HG03439 (cell line): ENCODE data around the gene MAST2.

Source experiments
- ATAC-seq: cut with Tn5 transposase; IDR thresholded peaks from one replicate; pipeline ENCODE4 v1.9.1; 2021; ENCODE audit warnings: mild to moderate bottlenecking, moderate library complexity; ENCODE audit not compliant: unreplicated experiment

The MAST2 gene

DNA sequence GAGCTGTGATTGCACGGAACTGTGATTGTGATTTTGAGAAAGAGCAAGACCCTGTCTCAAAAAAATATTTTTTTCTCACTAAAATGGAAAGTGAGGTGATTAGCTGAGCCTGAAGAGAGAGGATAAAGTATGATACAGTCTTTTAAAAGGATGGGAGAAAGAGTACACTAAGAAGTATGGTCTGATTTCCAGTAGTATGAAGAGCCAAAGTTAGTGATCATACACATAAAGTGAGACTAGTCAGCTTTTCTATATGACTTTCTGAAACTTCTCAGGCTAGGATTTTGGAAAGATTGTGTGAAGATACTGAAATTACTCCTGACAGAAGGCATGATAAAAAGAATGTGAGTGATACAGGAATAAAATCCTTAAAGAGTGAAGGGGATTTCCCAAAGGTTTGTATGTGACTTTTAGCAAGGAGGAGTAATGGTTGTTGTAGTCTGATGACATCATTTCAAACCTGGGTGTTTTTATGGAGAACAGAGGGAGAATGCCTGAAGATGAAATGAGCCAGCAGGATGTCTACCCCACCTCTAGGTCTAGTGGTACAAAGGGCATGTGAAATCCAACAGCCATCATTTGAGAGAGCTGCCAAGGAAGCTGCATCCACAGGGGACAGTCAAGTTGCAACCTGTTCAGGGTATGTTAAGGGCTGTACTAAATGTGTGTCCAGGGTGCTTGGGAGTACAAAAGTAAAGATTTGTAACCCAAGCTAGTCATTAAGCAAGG is 171.3 kb downstream of the MAST2 start:
- no peak for ATAC-seq

DNA sequence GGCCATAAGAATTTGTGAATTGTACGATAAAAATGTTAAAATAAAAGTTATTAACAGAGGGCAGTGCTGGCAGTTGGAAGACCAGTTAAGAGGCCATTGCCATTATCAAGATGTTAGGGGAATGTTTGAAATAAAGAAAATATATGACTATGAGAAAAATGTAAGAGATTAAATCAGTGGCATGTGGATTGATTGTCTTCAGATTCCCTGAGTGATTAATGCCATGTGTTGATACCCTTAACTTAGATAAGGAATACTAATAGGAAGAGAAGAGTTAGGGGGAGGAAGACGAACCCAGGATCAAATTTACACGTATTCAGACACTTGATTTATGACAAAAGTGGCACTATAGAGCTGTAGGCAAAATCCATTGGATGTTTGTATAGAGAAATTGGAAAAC is 173.2 kb downstream of the MAST2 start:
- ATAC-seq, result no peak

DNA sequence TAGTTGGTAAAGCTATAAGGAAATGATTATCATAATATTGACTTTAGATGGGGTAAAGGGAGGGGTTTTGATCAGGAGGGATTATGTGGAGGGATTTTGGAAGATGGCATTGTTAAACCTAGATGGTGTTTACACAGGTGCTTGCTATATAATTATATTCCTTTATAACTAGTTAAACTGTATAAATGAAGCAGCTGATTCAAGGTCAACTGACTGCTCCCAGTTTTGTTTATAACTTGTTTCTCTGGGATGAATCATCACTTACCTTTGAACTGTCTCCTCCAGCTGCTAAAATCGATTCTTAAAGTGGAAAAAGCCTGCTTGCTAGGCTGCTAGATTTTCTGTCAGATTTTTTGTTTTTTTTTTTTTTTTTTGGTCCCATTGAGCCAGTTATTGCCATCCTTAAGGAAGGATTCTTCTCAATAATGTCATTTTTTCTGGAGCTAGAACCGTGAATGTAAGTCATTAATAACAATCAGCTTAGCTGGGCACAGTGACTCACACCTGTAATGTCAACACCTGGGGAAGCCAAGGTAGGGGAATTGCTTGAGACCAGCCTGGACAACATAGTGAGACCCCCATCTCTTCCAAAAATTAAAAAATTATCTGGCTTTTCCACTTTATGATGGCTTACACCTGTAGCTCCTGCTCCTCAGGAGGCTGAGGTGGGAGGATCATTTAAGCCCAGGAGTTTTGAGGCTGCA is 175.8 kb downstream of the MAST2 start:
- no peak for ATAC-seq

DNA sequence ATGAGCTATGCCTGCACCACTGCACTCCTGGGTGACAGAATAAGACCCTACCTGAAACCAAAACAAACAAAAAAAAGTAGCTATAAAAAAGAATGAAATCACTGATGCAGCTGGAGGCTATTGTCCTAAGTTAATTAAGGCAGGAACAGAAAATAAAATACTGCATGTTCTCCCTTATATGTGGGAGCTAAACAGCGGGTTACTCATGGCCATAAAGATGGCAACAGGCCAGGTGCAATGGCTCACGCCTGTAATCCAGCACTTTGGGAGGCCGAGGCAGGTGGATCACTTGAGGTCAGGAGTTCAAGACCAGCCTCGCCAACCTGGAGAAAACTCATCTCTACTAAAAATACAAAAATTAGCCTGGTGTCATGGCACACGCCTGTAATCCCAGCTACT is 176.4 kb downstream of the MAST2 start:
- ATAC-seq, result no peak

DNA sequence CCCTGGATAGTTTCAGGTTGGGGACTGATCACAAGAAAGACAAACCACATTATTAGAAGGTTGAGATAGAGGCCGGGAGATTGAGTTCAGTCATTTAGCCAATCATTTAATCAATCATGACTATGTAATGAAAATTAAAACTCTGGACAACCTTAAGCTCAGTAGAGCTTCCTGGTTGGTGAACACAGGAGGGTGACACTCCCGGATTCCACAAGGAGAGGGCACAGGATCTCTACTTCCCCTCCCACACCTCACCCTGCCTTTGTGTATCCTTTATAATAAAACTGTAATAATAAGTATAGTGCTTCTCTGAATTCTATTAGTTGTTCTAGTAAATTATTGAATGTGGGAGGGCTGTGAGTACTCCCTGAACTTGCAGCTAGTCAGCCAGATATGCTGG is 178.9 kb downstream of the MAST2 start:
- no peak for ATAC-seq

DNA sequence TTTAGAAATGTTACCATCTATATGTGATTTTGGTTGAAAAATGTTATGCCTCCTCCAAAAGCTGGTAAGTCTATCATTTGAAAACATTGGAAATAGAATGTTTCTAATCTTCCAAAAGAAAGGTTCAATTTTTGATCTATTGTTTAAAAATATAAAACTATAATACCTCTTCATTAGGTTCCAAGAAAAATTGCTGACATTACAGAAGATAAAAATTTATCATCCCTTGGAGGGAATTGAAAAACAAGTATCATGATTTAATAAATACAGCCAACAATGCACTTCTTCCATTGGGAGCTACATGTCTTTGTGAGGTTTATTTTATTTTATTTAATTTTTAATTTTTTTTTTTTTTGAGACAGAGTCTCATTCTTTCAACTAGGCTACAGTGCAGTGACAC is 180.6 kb downstream of the MAST2 start:
- no peak for ATAC-seq

DNA sequence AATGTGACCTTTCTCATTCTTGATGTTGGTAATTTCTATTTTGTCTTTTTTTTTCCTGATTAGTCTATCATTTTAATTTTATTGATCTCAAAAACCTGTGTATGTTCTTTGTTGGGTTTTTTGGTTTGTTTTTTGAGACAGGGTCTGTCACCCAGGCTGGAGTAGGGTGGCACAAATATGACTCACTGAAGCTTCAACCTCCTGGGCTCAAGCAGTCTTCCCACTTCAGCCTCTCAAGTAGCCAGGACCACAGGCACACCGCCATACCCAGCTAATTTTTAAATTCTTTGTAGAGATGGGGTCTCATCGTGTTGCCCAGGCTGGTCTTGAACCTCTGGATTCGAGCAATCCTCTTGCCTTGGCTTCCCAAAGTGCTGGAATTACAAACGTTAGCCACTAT is 183.8 kb downstream of the MAST2 start:
- ATAC-seq, result no peak

DNA sequence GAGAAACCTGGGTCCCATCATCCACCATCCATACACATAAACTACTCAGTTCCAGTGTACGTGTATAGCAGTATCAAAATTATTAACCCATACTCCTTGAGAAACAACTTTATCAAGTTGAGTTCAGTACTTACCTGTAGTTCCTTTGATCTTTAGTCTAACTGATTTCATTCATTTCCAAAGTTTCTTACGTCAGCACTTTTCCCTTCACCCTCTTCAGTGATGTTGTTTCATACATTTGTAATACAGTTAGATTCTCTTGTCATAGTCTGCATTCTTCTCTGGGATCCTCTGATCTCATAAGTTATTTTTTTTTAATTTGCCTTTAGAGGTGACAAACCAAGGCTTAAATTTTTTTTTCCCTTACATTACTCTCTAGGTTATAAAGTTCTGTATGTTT is 185.8 kb downstream of the MAST2 start:
- ATAC-seq, result no peak

DNA sequence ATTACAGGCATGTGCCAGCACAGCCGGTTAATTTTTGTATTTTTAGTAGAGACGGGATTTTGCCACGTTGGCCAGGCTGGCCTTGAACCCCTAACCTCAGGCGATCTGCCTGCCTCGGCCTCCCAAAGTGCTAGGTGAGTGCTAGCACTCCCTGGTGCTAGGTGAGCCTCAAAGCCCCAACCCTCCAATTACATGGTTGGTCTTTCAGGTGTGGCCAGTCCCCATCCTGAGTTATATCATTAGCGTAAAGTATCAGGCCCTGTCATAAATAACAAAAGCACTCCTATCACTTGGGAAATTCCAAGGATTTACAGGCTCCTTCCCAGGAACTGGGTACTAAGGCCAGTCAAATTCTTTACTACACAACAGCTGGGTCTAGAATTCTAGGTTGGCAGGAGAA is 191.0 kb downstream of the MAST2 start:
- ATAC-seq, result no peak

DNA sequence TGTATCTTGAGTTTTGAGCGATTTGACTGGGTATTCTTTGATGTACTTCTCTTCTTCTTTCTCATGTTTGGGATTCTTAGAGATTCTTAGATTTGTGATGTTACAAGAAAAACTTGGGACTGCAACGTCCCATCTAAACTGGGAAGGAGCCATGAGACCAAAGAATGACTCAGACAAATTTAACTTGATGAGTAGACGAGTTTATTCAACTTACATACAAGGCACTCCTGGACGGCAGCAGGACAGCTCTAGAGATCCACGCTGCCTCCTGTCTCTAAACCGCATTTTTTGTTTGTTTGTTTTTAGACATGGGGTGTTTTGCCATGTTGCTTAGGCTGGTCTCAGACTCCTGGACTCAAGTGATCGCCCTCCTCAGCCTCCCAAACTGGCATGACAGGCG is 191.9 kb downstream of the MAST2 start:
- ATAC-seq, result no peak

DNA sequence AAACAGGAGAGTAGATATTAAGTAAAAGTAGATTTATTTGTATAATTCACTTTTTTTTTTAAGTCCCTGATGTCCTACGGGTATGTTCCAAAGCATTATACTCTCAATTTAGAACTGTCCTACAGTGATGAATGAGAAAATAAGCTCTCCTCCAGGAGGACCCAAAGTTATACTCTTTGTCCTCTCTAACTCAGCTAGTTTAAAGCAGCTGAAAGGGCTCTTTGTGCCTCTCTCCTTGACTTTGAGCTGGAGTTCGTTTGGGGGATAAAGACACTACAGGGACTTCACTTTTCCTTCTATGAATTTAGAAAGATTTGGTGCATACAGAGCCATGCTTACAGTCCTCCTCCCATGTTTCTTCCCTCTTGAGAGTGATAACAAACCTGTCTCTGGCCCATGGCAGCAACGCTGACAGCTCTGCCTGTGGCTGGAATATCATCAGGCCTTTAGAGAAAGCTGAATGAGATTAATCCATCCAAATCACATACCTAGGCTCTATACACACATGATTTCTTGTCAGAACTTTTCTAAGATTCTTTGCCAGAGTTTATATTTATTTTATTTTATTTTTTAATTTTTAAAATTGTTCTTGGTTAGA is 194.7 kb downstream of the MAST2 start:
- no peak for ATAC-seq

DNA sequence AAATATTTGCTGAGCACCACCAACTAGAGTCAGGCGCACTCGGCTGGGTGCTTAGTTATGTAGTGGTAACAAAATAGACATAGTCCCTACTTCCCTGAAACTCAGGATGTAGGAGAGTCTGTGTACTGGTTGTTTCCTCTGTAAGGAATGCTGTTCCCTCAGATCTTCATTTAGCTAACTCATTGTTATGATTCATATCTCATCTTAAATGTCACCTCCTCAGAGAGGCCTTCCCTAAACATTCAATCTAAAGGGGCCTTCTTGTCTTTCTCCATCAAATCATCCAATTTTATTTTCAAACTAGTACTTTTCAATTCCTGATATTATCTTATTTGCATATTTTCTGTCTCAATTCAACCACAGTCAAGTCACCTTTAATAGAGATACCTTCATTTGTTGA is 196.1 kb downstream of the MAST2 start:
- no peak for ATAC-seq

DNA sequence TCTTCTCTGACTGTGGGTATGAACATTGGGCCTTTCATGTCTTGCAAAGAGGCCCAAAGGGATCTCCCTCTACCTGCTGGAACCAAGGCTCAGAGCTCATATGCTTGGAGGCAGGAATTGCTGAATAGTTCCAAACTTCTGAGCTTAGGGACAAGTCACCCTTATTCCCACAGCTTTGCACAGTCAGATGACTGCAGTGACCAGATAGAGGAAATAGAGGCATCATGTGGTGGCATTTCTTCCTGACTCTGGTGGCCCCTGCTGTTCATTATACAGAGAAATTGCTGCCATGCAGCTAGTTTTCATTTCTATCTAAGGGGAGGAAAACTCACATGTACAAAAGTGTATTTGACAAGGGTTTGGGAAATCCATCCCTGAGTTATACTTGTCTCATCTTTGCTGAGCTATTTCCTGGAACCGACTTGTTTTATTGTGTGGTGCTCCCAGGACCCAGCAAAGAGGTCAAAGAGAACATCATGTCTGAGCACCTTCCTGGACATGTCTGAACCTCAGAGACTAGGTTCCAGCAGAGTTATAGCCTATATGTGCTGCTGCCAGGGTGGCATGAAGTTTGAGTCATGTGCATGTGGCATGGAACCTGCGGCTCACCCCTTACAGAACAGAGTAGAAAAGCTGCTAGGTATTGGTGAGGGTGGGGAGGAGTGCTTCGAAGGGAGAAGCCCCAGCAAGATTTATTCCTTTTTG is 197.8 kb downstream of the MAST2 start:
- ATAC-seq, result no peak

DNA sequence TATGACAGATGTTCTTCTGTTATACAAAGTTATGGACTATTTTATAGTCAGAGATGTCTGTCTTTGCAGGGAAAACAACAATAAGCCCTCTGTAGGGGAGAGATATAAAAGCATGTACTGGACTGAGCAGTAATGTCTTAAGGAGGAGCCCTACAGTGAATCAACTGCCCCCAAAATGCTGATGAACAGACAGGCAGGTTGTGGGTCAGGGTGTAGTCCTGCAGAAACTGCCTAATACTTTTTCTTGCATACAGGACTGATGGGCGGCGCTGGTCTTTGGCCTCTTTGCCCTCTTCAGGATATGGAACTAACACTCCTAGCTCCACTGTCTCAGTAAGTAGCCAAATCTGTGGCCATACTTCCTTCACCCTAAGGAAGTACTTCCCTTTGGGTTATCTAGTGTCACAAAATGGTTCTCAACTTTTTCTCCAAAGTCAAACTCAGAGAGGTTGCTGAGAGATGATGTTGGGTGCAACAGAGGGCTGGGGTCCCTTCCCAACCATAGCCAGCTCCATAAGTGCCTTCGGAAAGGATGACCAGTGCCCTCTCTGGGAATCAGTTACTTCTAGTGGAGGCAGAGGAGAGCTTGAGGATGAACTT is 199.2 kb downstream of the MAST2 start:
- ATAC-seq, result no peak

DNA sequence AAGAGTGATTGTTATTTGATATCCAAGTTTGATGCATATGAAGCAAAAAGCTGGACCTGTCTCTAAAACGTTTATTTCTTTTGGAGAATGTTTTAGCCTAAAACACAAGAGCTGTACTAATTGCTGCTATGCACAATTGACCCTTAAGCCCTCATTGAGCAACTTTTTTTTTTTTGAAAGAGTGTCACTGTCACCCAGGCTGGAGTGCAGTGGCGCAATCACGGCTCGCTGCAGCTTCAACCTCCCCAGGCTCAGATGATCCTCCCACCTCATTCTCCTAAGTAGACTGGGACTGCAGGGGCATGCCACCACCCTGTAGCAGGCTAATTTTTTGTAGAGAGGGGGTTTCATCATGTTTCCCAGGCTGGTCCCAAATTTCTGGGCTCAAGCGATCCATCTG is 199.9 kb downstream of the MAST2 start:
- ATAC-seq, result no peak

DNA sequence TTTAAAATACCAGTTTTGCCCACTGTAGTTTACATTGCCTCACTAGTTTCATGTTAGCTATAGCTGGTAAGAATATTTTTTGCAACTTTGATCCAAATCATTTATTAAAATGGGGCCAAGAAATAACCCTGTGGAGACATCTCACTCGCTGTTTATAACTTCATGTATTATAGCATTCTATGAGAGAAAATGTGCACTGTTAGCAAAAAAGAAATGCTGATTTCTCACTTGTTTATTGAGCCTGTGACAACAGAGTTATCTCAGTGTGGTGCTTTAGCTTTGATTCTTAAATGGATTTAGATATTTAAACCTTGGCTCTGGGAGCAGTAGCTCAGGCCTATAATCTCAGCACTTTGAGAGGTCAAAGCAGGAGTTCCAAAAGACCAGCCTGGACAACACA is 201.1 kb downstream of the MAST2 start:
- no peak for ATAC-seq

DNA sequence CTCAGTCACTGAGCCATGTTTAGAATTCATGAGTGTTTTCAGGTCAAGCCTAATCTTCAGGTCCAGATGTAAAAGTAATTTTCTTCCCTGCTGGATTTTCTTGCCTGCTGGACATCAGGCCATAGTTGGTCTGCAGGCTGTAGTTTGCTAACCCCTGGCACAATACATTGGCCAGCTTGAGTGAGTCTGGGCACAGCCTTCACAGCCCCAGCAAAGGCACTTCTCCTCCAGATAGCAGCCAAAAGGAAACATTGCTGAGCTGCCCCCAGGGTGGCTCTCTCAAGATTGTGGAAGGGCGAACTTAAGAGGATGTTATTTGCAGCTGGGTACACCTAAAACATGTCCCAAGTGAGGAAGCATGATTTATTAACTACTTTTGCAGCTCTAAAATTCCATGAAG is 202.2 kb downstream of the MAST2 start:
- no peak for ATAC-seq

DNA sequence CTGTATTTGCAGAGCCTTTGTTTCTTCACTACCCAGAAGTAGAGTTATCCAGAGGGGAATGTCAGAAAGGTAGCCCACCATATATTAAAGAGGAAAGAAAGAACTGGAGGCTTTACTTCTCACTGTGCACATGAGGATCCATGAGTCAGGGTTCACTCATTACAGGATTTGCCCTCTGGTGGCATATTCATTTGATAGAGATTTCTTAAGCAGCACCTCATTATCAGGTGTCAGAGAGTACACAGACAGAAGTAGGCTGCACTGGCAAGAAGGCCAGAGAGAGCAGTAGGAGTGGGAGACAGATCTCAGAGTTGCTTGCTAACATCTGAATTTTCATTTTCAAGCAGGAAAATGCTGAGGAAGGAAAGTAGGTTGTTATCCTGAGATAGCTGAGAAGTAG is 205.2 kb downstream of the MAST2 start:
- ATAC-seq, result no peak

DNA sequence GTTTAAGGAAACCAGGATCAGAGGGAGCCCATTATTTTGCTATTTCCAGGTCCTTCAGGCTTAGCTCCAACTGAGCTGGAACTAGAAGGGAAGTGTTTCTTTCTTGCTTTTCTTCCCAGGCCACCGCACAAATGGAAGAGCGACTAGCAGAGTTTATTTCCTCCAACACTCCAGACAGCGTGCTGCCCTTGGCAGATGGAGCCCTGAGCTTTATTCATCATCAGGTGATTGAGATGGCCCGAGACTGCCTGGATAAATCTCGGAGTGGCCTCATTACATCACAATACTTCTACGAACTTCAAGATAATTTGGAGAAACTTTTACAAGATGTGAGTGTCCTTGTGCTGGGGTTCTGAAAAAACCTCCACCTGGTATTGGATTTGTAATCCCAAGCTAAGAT is 207.2 kb downstream of the MAST2 start:
- no peak for ATAC-seq

DNA sequence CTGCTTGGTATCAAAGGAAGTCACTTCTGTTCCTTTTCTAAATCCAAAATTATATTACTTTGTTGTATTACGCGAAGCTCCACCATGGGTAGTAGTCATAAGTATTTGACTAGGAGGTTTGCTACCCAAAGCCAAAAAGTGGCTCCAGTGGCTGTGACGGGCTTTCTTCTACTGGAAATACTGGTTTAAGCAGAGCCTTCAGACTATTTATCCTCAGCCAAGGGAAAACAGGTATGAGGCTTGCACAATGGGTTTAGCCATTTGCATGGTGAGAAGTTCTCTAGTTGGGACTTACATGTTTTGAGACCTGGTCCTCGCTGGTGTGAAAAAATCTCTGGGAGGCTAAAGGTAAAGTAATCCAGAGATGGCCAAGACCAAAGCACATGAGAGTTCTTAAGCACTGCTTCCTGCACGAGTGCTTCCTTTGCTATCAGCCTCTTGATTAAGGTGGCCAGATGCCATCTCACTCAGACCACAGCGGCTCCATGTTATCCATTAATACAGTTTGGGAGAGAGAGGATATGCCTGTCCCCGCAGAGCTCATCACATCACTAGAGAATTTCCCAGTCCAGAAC is 207.8 kb downstream of the MAST2 start:
- no peak for ATAC-seq

DNA sequence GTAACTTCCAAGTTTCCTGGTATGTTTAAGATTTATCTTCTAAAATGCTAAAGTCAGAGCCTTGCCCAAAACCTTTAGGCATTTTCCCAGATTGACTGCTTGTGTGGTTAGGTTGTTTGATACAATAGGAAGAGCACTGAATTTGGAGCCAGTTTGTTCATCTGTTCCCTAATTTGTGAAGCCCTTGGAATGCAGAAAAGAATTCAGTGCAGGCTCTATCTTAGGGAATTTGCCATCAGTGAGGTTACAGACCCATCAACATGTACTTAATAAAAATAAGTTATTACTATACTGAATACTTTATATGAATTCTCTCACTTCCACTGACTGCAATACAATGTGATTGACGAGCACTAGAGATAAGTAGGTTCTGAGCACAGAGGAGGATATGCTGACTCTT is 208.8 kb downstream of the MAST2 start:
- ATAC-seq, result no peak
